ENCODE measurements around the gene PAFAH1B1.
"Not testable (repeated sequence)": the region's sequence is repeated elsewhere in the genome, so short reads cannot be mapped to it uniquely, and the experiment has no call there.

DNA sequence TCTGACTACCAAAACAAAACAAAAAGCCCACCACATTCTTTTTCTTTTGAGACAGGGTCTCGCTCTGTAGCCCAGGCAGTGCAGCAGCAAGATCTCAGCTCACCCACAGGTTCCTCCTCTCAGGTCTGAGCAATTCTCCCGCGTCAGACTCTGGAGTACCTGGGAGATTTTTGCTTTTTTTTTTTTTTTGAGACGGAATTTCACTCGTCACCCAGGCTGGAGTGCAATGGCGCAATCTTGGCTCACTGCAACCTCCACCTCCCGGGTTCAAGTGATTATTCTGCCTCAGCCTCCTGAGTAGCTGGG, 21.2 kb upstream of the PAFAH1B1 start:
- TF ChIP-seq POLR2A, TAF1, POLR2AphosphoS5, POU2F2 (IDR thresholded peaks at IDR 0.05; ENCODE audit: low read depth, low read length): not testable (repeated sequence)
